NOMO-1 treated with dmso at 0.1 percent for 144 hours (cell line): ENCODE results near the gene AFF3.
"Not testable (repeated sequence)": the region's sequence is repeated elsewhere in the genome, so short reads cannot be mapped to it uniquely, and the experiment has no call there.

ENCODE experiments used
- DNase-seq: peaks from one replicate; lab custom pipeline; 2025; ENCODE audit not compliant: unreplicated experiment; lab: John Stamatoyannopoulos, UW

Gene AFF3

GRCh38 chr2:100107906-100108647 lies 34.3 kb downstream of the AFF3 start:
- no peak for DNase-seq

DNA sequence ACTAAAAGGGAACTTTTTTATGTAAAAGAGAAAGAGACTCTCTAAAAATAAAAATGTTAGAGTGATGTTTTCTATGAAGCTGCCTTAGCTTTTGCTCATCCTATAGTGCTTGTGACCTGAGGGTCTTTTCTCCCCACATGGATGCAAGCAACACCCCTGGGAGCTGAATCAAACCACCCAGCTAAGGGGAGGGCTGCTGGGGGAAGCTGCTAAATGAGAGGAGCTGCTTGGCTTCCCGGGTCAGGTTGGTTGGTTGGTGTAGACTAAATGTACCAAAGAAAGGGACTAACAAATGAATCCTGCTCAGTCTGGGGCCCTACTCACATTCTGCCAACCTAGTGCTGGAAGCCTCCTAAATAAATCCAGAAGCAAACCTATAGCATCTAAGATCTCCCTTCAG lies 35.0 kb downstream of the AFF3 start:
- DNase-seq = no peak

DNA sequence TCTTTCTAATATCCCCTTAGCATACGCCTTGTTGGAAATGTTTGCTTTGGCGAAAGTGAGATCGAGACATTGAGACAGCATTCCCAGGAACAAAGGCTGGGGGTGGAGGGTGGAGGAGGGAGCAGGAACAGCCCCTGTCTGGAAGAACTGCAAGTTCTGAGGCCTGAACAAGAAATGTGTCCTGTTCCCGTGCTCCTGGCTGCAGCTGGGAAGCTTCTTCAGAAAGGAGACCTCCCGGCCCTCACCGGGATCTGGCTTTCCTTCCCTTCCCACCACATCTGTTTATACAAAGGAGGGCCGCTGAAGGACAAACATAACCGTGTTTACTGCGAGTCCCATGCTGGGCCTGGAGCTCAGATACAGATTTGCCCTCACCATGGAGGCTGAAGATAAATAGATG lies 35.9 kb downstream of the AFF3 start:
- no peak for DNase-seq

DNA sequence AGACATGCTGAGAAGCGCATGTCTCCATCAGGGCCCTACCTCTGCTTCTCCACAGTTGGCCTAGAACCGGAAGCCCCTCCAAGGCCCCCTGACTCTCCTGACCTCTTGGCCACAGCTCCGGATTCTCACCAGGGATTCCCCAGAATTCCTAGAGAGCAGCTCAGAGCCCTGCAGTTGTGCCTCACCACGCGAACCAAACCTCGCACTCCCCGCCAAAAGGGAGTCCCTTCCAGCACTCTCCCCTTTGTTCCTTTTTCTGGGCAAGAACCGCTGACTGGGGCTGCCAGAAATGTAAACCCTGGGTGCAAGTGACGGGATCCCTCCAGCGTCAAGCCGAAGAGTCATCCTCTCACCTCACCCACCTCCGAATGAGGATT lies 36.7 kb downstream of the AFF3 start:
- no peak for DNase-seq

GRCh38 chr2:100104718-100105677 lies 37.4 kb downstream of the AFF3 start:
- DNase-seq = no peak

DNA sequence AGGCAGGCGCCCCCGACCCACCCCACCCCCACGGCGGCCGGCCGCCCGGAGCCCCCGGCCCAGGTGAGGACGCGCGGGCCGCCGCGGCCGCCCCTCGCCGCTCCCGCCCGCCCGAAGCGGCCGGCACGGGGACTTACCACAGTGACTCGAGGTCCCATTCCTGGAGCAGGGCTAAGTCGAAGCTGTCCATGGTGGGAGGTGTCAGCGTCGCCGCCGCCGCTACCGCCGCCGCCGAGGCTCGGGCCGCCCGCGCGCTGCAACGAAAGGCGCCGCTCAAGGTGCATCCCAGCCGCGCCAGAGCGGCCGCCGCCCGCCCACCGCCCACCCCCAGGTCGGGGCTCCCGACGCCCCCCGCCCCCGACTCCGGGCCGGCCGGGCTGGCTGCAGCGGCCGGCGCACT lies 38.1 kb downstream of the AFF3 start:
- DNase-seq = not testable (repeated sequence)

DNA sequence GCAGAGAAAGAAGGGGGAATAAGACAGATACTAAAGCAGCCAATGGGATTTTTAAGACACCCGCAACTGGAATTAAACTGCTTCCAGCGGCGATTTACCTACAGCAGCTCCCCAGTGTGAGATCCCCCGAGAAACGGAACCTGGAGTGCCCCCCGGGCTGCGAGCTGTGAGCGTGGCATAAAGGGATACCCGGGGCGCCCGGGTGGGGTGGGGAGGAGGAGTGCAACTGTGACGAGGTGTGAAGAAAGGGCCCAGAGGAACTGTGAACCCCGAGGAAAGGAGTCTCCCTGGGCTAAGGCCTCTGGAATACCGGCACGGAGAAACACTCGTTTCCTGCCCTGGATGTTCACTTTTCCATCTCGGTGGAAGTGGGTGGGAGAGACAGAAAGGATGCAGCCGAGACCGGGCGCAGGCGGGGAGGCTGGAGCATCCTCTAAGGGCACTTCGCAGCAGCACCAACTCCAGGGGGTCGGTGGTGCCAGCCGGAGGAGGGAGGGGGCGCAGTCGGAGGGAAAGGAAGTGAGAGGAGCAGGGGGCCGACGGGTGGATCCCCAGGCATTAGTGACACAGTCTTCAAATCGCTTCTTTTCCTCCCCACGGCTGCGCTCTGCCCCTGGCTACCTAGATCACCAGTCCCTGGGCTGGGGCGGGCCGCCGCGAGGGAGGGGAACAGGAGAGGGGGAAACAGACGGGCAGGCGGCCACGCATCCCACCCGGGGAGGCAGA lies 38.7 kb downstream of the AFF3 start:
- not testable (repeated sequence) for DNase-seq

GRCh38 chr2:100102466-100103180 lies 39.8 kb downstream of the AFF3 start:
- not testable (repeated sequence) for DNase-seq

DNA sequence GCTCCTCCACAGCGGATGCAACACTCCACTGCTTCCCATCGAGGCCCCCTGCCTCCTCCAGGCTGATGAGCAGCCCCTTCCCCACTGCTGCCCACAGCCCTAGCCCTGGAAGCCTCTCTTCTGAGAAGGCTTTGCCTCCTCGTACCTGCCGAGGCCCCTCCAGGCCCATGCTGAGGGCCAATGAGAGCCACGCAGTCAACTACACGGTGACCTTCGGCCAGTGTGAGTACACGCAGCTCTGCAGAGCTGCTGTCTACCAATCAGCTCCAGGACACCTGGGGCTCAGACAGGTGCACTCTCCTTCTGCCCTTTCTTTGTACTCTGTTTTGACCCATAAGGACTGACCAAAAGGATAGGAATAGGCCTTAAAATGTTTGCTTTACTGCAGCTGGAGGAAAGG lies 43.5 kb downstream of the AFF3 start:
- not testable (repeated sequence) for DNase-seq

DNA sequence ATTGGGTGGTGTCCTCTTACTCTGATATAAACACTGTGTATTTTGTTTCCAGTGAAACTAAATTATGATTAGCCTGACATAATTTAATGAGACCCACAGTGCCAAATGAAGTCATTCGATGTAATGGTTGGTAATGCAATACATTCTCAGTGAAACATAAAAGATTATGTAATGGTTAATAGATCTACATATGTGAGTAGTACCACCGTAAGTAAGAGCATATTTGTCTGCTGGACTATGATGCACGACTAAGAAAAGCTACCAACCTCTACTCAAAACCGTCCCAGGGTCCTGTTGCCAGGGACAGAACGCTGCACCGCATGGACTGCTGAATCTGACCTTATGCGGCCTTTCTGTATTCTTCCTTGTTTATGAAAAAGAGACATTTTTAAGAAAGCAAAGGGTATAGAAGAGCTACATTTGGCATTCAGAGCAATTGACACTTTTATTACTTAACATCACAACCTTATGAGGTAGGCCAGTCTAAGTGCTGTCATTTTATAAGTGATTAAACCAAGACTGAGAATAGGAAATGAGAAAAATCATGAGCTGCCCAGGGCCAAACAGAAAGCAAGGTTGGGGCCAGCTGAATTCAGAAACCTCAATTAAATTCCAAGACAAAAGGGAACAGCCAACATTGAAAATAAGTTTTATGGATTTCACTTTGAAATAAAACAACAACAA lies 44.6 kb downstream of the AFF3 start:
- DNase-seq = not testable (repeated sequence)

- not testable (repeated sequence) for DNase-seq
Measured at GRCh38 chr2:100095845-100096244, 46.5 kb downstream of the AFF3 start.

DNA sequence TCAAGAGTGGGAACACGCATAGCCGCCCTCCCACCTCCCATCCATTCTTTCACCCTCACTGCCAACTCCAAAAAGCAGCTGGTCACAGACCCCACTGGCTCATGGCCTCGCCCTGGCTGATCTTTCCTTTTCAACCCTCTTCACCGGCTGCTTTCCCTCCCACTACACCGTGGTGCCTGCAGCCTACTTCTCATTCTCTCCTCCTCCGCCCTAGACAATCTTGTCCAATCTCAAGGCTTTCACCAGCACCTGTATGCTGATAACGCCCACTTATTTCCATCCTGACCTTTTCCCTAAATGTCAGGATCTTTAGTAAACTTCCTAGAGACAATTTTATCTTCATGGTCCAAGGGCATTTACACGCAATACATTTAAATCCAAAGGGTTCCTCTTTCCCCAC lies 50.6 kb downstream of the AFF3 start:
- DNase-seq = not testable (repeated sequence)

DNA sequence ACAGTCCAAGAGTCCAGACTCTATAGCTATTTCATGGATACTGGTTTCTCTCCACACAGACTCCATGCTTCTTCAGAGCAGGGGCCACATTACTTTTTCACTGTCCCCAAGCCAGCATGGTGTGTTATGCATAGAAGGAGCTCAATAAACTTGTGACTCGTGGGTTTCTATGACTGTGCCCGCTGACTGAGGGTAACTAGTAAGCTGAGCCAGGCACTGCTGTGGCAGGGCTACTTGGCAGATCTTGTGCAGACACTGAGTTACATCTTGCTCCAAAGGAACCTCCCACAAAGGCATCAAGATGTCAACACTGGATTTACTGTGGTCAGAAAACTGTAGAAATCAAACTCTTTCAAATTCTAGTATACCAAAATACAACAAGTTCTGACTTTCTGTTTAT lies 56.6 kb downstream of the AFF3 start:
- not testable (repeated sequence) for DNase-seq

- DNase-seq = not testable (repeated sequence)
Measured at GRCh38 chr2:100083421-100084216, 58.8 kb downstream of the AFF3 start.

DNA sequence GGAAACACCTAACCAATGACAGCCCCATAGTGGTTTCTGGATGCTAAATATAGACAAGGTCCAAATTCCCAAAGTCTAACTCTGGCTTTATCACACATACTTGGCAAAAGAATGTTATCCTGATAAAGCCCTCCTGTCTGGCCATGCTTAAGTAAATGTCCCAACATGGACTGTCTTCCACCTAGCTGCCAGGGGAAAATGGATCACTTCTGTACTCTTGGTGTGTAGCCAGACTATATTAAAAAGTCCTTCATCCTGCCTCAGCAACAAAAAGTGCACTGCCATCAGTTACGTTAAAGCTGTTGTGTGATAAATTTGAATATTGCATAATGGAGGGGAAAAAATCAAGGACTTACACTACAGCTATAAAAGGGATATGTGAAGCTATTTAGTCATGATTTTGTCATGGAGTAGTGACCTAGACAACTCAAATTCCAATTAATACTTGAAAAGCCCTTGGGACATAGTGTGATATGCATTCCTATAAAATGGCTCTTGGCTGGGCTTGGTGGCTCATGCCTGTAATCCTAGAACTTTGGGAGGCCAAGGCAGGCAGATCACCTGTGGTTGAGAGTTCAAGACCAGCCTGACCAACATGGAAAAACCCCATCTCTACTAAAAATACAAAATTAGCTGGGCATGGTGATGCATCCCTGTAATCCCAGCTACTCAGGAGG lies 60.0 kb downstream of the AFF3 start:
- DNase-seq = not testable (repeated sequence)

- DNase-seq = no peak
Measured at GRCh38 chr2:100077935-100078334, 64.5 kb downstream of the AFF3 start.

DNA sequence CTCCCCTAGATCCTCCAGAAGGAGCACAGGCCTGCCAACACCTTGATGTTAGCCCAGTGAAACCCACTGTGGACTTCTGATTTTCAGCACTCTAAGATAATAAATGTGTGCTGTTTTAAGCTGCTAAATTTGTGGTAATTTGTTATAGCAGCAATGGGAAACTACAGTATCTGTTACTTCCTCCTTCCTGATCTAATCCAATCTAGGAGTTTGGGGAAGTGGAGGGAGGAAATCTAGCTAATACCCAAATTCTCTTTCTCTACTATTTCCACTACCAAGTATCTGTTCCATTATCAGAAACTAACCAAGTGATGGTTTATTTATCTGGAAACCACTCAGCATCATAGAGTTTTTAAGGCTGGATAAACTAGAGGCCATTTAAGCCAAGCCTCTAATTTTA lies 64.9 kb downstream of the AFF3 start:
- DNase-seq = no peak

- no peak for DNase-seq
Measured at GRCh38 chr2:100075532-100075931, 66.9 kb downstream of the AFF3 start.

DNA sequence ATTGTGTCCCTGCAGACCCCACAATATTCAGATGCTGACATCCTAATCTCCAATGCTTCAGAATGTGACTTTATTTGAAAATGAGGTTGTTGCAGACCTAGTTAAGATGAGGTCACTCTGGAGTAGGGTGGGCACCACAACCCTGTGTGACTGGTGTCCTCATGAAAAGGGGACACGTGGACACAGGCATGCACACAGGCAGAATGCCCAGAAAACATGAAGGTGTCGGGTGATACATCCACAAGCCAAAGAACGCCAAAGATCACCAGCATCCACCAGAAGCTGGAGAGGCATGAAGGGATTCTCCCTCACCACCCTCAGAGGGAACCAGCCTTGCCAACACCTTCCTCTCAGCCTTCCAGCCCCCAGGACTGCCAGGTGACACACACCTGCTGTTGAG lies 69.3 kb downstream of the AFF3 start:
- DNase-seq = no peak
